H9 (cell line): Measurements from ENCODE around the gene GPR176. TPM values are rescaled to one million over a fixed set of nuclear protein-coding genes. Genes with fewer than 3 reads are reported as not detected.

ENCODE experiments used
- DNase-seq: peaks from one replicate; pipeline ENCODE4 v3.0.0-alpha.2; 2017
- H2AFZ ChIP-seq: one replicate; pipeline ENCODE4 v1.6.1; 2013; ENCODE audit warnings: mild to moderate bottlenecking, low read length, control low read depth, moderate library complexity
- H2AK5ac ChIP-seq: 2 replicates; pipeline ENCODE4 v1.6.1; 2013; ENCODE audit warnings: low read length, control low read depth, mixed read lengths; ENCODE audit not compliant: insufficient read length
- H2BK120ac ChIP-seq: one replicate; pipeline ENCODE4 v1.6.1; 2013; ENCODE audit warnings: low read depth, mild to moderate bottlenecking, low read length, control low read depth, inconsistent platforms; ENCODE audit not compliant: poor library complexity, severe bottlenecking
- H2BK12ac ChIP-seq: 2 replicates; pipeline ENCODE4 v1.6.1; 2013; ENCODE audit warnings: low read length, control low read depth, mixed read lengths, low read depth; ENCODE audit not compliant: insufficient read length
- H2BK15ac ChIP-seq: 2 replicates; pipeline ENCODE4 v1.6.1; 2013; ENCODE audit warnings: low read depth, low read length, control low read depth
- H2BK20ac ChIP-seq: one replicate; pipeline ENCODE4 v1.6.1; 2013; ENCODE audit warnings: low read depth, mild to moderate bottlenecking, low read length, control low read depth, inconsistent platforms; ENCODE audit not compliant: poor library complexity, severe bottlenecking
- H2BK5ac ChIP-seq: 2 replicates; pipeline ENCODE4 v1.6.1; 2013; ENCODE audit warnings: low read length, control low read depth, mixed read lengths; ENCODE audit not compliant: insufficient read length
- H3K14ac ChIP-seq: 2 replicates; pipeline ENCODE4 v1.6.1; 2013; ENCODE audit warnings: low read length, control low read depth; ENCODE audit not compliant: insufficient read depth
- H3K18ac ChIP-seq: 2 replicates; pipeline ENCODE4 v1.6.1; 2013; ENCODE audit warnings: low read depth, mild to moderate bottlenecking, mixed read lengths, low read length, control low read depth; ENCODE audit not compliant: insufficient read length
- H3K23ac ChIP-seq: 2 replicates; pipeline ENCODE4 v1.6.1; 2013; ENCODE audit warnings: low read length, control low read depth, mixed read lengths, low read depth; ENCODE audit not compliant: insufficient read length
- H3K23me2 ChIP-seq: 2 replicates; pipeline ENCODE4 v1.6.1; 2013; ENCODE audit warnings: low read depth, mild to moderate bottlenecking, mixed read lengths, low read length, control low read depth; ENCODE audit not compliant: insufficient read length, poor library complexity, severe bottlenecking
- H3K27ac ChIP-seq: 2 replicates; pipeline ENCODE4 v1.5.1; 2013; ENCODE audit warnings: low read length, control low read depth, mixed read lengths, low read depth; ENCODE audit not compliant: insufficient read length
- H3K27me3 ChIP-seq: 2 replicates; pipeline ENCODE4 v1.6.1; 2013; ENCODE audit warnings: low read length, control low read depth, inconsistent platforms; ENCODE audit not compliant: insufficient read depth
- H3K4ac ChIP-seq: 2 replicates; pipeline ENCODE4 v1.6.1; 2013; ENCODE audit warnings: low read depth, mild to moderate bottlenecking, control low read depth, inconsistent platforms, low read length, moderate library complexity
- H3K4me1 ChIP-seq: 2 replicates; pipeline ENCODE4 v1.6.1; 2013; ENCODE audit warnings: low read length, control low read depth, inconsistent platforms; ENCODE audit not compliant: insufficient read depth
- H3K4me2 ChIP-seq: 2 replicates; pipeline ENCODE4 v1.6.1; 2013; ENCODE audit warnings: low read length, control low read depth, mixed read lengths; ENCODE audit not compliant: insufficient read length, insufficient read depth
- H3K56ac ChIP-seq: 2 replicates; pipeline ENCODE4 v1.6.1; 2013; ENCODE audit warnings: low read depth, mild to moderate bottlenecking, mixed read lengths, low read length, control low read depth; ENCODE audit not compliant: insufficient read length
- H3K79me1 ChIP-seq: 2 replicates; pipeline ENCODE4 v1.6.1; 2013; ENCODE audit warnings: low read depth, mild to moderate bottlenecking, moderate library complexity, low read length, control low read depth, inconsistent platforms; ENCODE audit not compliant: insufficient read depth, poor library complexity, severe bottlenecking
- H3K79me2 ChIP-seq: 2 replicates; pipeline ENCODE4 v1.6.1; 2013; ENCODE audit warnings: low read length, control low read depth, inconsistent platforms; ENCODE audit not compliant: insufficient read depth
- H3K9ac ChIP-seq: 2 replicates; pipeline ENCODE4 v1.6.1; 2013; ENCODE audit warnings: low read length, control low read depth, mixed read lengths; ENCODE audit not compliant: insufficient read length; ENCODE audit errors: extremely low read depth
- H3K9me3 ChIP-seq: one replicate; pipeline ENCODE4 v1.6.1; 2013; ENCODE audit warnings: low read depth, low read length, inconsistent platforms; ENCODE audit not compliant: control insufficient read depth
- H3T11ph ChIP-seq: one replicate; pipeline ENCODE4 v1.6.1; 2013; ENCODE audit warnings: mild to moderate bottlenecking, low read length, control low read depth, inconsistent platforms
- H4K20me1 ChIP-seq: one replicate; pipeline ENCODE4 v1.6.1; 2013; ENCODE audit not compliant: control insufficient read depth, insufficient read length, insufficient read depth
- H4K5ac ChIP-seq: 2 replicates; pipeline ENCODE4 v1.6.1; 2013; ENCODE audit warnings: low read depth, mild to moderate bottlenecking, mixed read lengths, low read length, control low read depth; ENCODE audit not compliant: insufficient read length
- H4K8ac ChIP-seq: replicated peaks from 2 replicates; pipeline ENCODE4 v1.6.1; 2013; ENCODE audit warnings: low read length, control low read depth, mixed read lengths, low read depth; ENCODE audit not compliant: insufficient read length
- H4K91ac ChIP-seq: 2 replicates; pipeline ENCODE4 v1.6.1; 2013; ENCODE audit warnings: low read depth, mild to moderate bottlenecking, moderate library complexity, mixed read lengths, low read length, control low read depth; ENCODE audit not compliant: insufficient read length
- H3K27ac Mint-ChIP-seq, 3 experiments: 2 replicates in 2 of 3; 3 replicates in 1 of 3; pipeline ENCODE4 v1.8.0; 2020 to 2021; ENCODE audit warnings: mixed read lengths in 3 of 3, mild to moderate bottlenecking in 1 of 3, moderate library complexity in 1 of 3
- H3K27me3 Mint-ChIP-seq: 2 replicates; pipeline ENCODE4 v1.8.0; 2021; ENCODE audit warnings: low read depth, mild to moderate bottlenecking, moderate library complexity, mixed read lengths
- H3K36me3 Mint-ChIP-seq, 3 experiments: 2 replicates in 2 of 3; 3 replicates in 1 of 3; pipeline ENCODE4 v1.8.0; 2020 to 2021; ENCODE audit warnings: low read depth in 3 of 3, mixed read lengths in 3 of 3; ENCODE audit not compliant: insufficient read depth in 1 of 3
- H3K4me1 Mint-ChIP-seq, 2 experiments: 2 replicates each; pipeline ENCODE4 v1.8.0; 2020; ENCODE audit warnings: mixed read lengths in 2 of 2
- H3K4me3 Mint-ChIP-seq, 2 experiments: 2 replicates in 1 of 2; 3 replicates in 1 of 2; pipeline ENCODE4 v1.8.0; 2020 to 2021; ENCODE audit warnings: mild to moderate bottlenecking in 2 of 2, mixed read lengths in 2 of 2, moderate library complexity in 1 of 2
- H3K9me3 Mint-ChIP-seq, 2 experiments: 2 replicates in 1 of 2; 3 replicates in 1 of 2; pipeline ENCODE4 v1.8.0; 2020; ENCODE audit warnings: mild to moderate bottlenecking in 2 of 2, mixed read lengths in 2 of 2, moderate library complexity in 1 of 2
- CTCF ChIP-seq: fragments of 200-600 bp; sonication (generic); conservative IDR thresholded peaks from 3 replicates; pipeline ENCODE4 v1.8.0; 2021; ENCODE audit warnings: antibody characterized with exemption, mild to moderate bottlenecking
- WGBS: extraction: QIAGEN DNeasy Blood & Tissue Kit; methylation state at CpG from one replicate; pipeline ENCODE4 v1.1.7; 2013; ENCODE audit warnings: missing lambda C conversion rate, low lambda C conversion rate, mixed read lengths; ENCODE audit not compliant: insufficient read length; ENCODE audit errors: extremely low coverage; 5-methylcytosine and 5-hydroxymethylcytosine counted together
- total RNA-seq: library from RNA; stranded (reverse); gene quantifications from 2 replicates; pipeline ENCODE4 v1.2.1, GENCODE V29; 2021

The GPR176 gene
- total RNA-seq, 1 experiment from 2014 or later: 132 TPM

DNA sequence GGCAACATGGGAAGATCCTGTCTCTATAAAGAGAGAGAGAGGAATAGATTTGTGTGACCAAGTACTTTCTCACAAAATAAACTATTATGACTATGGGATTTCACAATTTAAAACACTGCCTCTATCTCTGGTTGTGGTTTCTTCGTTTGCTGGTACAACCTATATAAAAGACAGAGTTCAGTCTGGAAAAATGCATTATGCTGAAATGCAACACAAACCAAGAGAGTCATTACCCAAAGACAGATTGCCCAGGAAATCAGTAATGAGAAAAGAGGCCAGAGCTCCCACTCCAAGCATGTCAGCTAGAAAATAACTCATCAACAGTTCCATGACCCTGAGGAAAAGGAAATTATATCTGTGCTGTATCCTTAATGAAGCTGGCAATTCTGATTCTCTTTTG lies 23.2 kb downstream of the GPR176 start:
- Histone ChIP-seq H3K4me2 (no peak overlapping the region), H3K56ac (no peak overlapping the region), H3K27ac (no peak overlapping the region), H4K5ac (no peak overlapping the region), H3K14ac (no peak overlapping the region), H3K4ac (no peak overlapping the region), H3T11ph (no peak overlapping the region), H3K79me2 (peaks cover 29% of the 10 kb centered on the region), H2AK5ac (no peak overlapping the region), H4K8ac (no peak overlapping the region), H2AFZ (no peak overlapping the region), H3K23ac (no peak overlapping the region), H2BK20ac (no peak overlapping the region), H2BK5ac (no peak overlapping the region), H3K9me3 (no peaks in the 10 kb centered on the region), H2BK120ac (no peak overlapping the region), H3K27me3 (no peaks in the 10 kb centered on the region), H3K4me1 (peaks cover 14% of the 10 kb centered on the region), H2BK15ac (no peak overlapping the region), H3K79me1 (peaks cover 4% of the 10 kb centered on the region), H3K9ac (no peak overlapping the region), H4K91ac (no peak overlapping the region), H2BK12ac (no peak overlapping the region), H3K23me2 (peaks cover 2% of the 10 kb centered on the region), H3K18ac (no peak overlapping the region), H4K20me1 (no peaks in the 10 kb centered on the region)
- Mint-ChIP-seq H3K27ac (peak overlapping the region; percentile 9 to 76 (median 58); a peak in 4 of 7 replicates), H3K9me3 (peaks cover 15 to 16% of the 10 kb centered on the region in 2 experiments), H3K4me1 (peaks cover 56 to 61% of the 10 kb centered on the region in 2 experiments), H3K27me3 (no peaks in the 10 kb centered on the region), H3K36me3 (peaks cover 34 to 50% (median 47%) of the 10 kb centered on the region in 3 experiments), H3K4me3 (no peak overlapping the region)
- WGBS: no CpG with 5 or more reads among the region's 1 CpG
- no peak for DNase-seq
- TF ChIP-seq CTCF: no peak
